Measurements from ENCODE around the gene KBTBD12. TPM values are rescaled to one million over a fixed set of nuclear protein-coding genes. Genes with fewer than 3 reads are reported as not detected.

KBTBD12 gene
- total and polyA plus RNA-seq, 2 of the 13 experiments (the other 11 are each of a cell fraction or from before 2014, with no cell fraction given): not detected

DNA sequence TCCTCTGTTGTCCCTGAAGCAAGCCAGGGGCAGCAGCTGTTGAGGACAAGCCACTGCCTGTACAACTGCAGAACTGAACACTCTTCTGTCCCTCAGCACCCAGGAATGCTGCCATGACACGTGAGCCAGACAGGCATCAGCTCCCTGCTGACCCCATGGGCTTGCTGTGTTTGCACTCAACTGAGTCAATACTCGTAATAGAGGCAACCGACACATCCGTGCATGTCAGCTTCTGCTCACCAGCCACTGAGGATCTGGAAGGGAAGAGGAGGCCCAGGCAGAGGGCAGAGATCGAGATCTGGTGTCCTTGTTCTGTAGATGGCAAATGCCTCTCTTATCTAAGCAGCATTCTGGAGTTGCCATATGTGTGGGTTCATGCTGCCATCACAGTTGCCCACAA, 82.9 kb downstream of the KBTBD12 start (continued):
- TF ChIP-seq, protein P1, sequence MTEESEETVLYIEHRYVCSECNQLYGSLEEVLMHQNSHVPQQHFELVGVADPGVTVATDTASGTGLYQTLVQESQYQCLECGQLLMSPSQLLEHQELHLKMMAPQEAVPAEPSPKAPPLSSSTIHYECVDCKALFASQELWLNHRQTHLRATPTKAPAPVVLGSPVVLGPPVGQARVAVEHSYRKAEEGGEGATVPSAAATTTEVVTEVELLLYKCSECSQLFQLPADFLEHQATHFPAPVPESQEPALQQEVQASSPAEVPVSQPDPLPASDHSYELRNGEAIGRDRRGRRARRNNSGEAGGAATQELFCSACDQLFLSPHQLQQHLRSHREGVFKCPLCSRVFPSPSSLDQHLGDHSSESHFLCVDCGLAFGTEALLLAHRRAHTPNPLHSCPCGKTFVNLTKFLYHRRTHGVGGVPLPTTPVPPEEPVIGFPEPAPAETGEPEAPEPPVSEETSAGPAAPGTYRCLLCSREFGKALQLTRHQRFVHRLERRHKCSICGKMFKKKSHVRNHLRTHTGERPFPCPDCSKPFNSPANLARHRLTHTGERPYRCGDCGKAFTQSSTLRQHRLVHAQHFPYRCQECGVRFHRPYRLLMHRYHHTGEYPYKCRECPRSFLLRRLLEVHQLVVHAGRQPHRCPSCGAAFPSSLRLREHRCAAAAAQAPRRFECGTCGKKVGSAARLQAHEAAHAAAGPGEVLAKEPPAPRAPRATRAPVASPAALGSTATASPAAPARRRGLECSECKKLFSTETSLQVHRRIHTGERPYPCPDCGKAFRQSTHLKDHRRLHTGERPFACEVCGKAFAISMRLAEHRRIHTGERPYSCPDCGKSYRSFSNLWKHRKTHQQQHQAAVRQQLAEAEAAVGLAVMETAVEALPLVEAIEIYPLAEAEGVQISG (CRISPR knock-in tag; IDR thresholded peaks at IDR 0.05): peak; percentile 69
- TF ChIP-seq FOXP1 (IDR thresholded peaks at IDR 0.05) (no peak), FOXP1 (CRISPR knock-in tag; IDR thresholded peaks at IDR 0.05) (peak; percentile 88), MXD4 (CRISPR knock-in tag; IDR thresholded peaks at IDR 0.05) (peak; percentile 89), ZNF629 (CRISPR knock-in tag; conservative IDR thresholded peaks at IDR 0.05) (0 out of 2 replicates have a peak, but pooled peaks have one; percentile 14), ZBTB49 (CRISPR knock-in tag; IDR thresholded peaks at IDR 0.05; ENCODE audit: borderline replicate concordance) (no peak), ZSCAN31 (CRISPR knock-in tag; IDR thresholded peaks at IDR 0.05; ENCODE audit: low read depth) (peak; percentile 44; the same call in 1 of the 2 replicates), IRF9 (CRISPR knock-in tag; IDR thresholded peaks at IDR 0.05; ENCODE audit: borderline replicate concordance) (0 out of 2 replicates have a peak, but pooled peaks have one; percentile 23), BRF2 (CRISPR knock-in tag; IDR thresholded peaks at IDR 0.05) (no peak), HDAC1 (CRISPR knock-in tag; IDR thresholded peaks at IDR 0.05) (peak; percentile 71; the same call in 1 of the 2 replicates), MED8 (CRISPR knock-in tag; IDR thresholded peaks at IDR 0.05; ENCODE audit: insufficient replicate concordance) (peak; percentile 27), ZNF337 (CRISPR knock-in tag; IDR thresholded peaks at IDR 0.05; ENCODE audit: borderline replicate concordance, low read depth) (no peak), EHMT2 (IDR thresholded peaks at IDR 0.05; ENCODE audit: borderline replicate concordance, low read depth, low read length) (peak; percentile 61; the same call in 1 of the 2 replicates), KDM5B (CRISPR knock-in tag; IDR thresholded peaks at IDR 0.05; ENCODE audit: borderline replicate concordance) (peak; percentile 53; the same call in 1 of the 2 replicates), ZNF644 (CRISPR knock-in tag; IDR thresholded peaks at IDR 0.05; ENCODE audit: low read depth) (peak; percentile 93), HOXD1 (CRISPR knock-in tag; IDR thresholded peaks at IDR 0.05) (0 out of 2 replicates have a peak, but pooled peaks have one; percentile 34), PAWR (CRISPR knock-in tag; IDR thresholded peaks at IDR 0.05; ENCODE audit: borderline replicate concordance) (no peak), ZBTB1 (CRISPR knock-in tag; IDR thresholded peaks at IDR 0.05; ENCODE audit: borderline replicate concordance) (no peak), NPAS2 (CRISPR knock-in tag; IDR thresholded peaks at IDR 0.05; ENCODE audit: borderline replicate concordance) (peak; percentile 74; the same call in 1 of the 2 replicates), CREBL2 (CRISPR knock-in tag; IDR thresholded peaks at IDR 0.05; ENCODE audit: borderline replicate concordance) (no peak)
- TF ChIP-seq, protein P2, sequence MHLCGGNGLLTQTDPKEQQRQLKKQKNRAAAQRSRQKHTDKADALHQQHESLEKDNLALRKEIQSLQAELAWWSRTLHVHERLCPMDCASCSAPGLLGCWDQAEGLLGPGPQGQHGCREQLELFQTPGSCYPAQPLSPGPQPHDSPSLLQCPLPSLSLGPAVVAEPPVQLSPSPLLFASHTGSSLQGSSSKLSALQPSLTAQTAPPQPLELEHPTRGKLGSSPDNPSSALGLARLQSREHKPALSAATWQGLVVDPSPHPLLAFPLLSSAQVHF (CRISPR knock-in tag; IDR thresholded peaks at IDR 0.05): no peak
- TF ChIP-seq, protein P3, sequence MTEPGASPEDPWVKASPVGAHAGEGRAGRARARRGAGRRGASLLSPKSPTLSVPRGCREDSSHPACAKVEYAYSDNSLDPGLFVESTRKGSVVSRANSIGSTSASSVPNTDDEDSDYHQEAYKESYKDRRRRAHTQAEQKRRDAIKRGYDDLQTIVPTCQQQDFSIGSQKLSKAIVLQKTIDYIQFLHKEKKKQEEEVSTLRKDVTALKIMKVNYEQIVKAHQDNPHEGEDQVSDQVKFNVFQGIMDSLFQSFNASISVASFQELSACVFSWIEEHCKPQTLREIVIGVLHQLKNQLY (CRISPR knock-in tag; IDR thresholded peaks at IDR 0.05): peak; percentile 89

Measured in HepG2 (cell line).